ENCODE measurements around the gene AK5.

Gene AK5

DNA sequence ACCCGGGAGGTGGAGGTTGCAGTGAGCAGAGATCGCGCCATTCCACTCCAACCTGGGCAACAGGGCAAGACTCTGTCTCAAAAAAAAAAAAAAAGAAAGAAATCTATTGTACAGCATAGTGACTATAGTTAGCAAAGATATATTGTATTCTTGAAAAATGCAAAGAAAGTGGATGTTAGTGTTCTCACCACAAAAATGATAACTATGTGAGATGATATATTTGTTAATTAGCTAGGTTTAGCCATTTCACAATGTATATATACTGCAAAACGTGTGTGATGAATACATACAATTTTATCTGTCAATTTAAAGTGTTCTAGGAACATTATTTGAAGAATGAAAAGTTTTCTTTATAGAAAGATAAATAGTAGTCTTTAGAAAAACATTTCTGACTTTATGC lies 179.9 kb downstream of the AK5 start:
- H3K4me3 ChIP-seq (replicated peaks; ENCODE audit: low read depth, low read length), result no peak overlapping the region
- DNase-seq (ENCODE audit: low read depth), result no peak
- TF ChIP-seq, protein P1, sequence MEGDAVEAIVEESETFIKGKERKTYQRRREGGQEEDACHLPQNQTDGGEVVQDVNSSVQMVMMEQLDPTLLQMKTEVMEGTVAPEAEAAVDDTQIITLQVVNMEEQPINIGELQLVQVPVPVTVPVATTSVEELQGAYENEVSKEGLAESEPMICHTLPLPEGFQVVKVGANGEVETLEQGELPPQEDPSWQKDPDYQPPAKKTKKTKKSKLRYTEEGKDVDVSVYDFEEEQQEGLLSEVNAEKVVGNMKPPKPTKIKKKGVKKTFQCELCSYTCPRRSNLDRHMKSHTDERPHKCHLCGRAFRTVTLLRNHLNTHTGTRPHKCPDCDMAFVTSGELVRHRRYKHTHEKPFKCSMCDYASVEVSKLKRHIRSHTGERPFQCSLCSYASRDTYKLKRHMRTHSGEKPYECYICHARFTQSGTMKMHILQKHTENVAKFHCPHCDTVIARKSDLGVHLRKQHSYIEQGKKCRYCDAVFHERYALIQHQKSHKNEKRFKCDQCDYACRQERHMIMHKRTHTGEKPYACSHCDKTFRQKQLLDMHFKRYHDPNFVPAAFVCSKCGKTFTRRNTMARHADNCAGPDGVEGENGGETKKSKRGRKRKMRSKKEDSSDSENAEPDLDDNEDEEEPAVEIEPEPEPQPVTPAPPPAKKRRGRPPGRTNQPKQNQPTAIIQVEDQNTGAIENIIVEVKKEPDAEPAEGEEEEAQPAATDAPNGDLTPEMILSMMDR (IDR thresholded peaks at IDR 0.05; ENCODE audit: low read length, missing control alignments), result no peak

DNA sequence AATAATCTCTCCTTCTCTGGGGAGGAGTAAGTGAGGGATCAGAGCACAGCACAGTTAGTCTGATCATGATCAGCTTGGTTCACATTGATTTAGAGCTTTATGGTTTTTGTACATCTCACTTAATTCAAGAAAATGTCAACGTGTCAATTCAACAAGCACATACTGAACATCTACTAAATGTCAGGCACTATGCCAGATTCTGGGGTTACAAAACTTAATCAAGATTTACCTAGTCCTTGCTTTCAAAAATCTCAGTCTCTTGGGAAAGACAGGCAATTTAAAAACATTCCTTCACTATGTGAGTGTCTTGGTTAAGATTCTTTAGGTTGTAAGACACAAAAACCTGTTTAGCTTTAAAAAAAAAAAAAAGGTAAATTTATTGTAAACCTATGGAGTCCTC lies 181.4 kb downstream of the AK5 start:
- TF ChIP-seq, protein P1 (IDR thresholded peaks at IDR 0.05; ENCODE audit: low read length, missing control alignments), result no peak
- no peak for DNase-seq (ENCODE audit: low read depth)
- H3K4me3 ChIP-seq (replicated peaks; ENCODE audit: low read depth, low read length), result no peak overlapping the region

- DNase-seq (ENCODE audit: low read depth), result no peak
- TF ChIP-seq, protein P1 (IDR thresholded peaks at IDR 0.05; ENCODE audit: low read length, missing control alignments), result no peak
- H3K4me3 ChIP-seq (replicated peaks; ENCODE audit: low read depth, low read length), result no peak overlapping the region
Observed at GRCh38 chr1:77465139-77465538, 183.3 kb downstream of the AK5 start.

GRCh38 chr1:77465922-77466321 lies 184.1 kb downstream of the AK5 start:
- DNase-seq (ENCODE audit: low read depth), result no peak
- TF ChIP-seq, protein P1 (IDR thresholded peaks at IDR 0.05; ENCODE audit: low read length, missing control alignments), result no peak
- H3K4me3 ChIP-seq (replicated peaks; ENCODE audit: low read depth, low read length), result no peak overlapping the region

- no peak overlapping the region for H3K4me3 ChIP-seq (replicated peaks; ENCODE audit: low read depth, low read length)
- DNase-seq (ENCODE audit: low read depth), result no peak
- TF ChIP-seq, protein P1 (IDR thresholded peaks at IDR 0.05; ENCODE audit: low read length, missing control alignments), result no peak
Observed at GRCh38 chr1:77467021-77467595, 185.3 kb downstream of the AK5 start.

DNA sequence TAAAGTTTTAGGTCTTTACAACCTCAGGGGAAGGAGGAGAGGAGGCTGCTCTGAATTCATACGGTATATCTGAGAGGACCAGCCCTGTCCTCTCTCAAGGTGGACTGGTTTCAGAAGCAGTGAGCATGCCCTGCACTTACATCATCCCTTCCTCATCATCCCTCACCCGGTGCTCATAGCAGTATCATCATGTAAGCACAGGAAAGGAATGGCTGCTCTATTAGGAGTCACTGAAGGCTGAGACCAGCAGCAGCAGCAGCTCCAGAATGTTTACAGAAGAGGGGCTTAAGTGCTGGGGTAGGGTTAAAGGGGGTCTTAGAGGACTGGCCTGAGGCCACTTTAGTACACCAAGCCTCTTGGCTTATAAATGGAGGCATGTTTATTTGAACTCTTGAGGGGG lies 185.9 kb downstream of the AK5 start:
- TF ChIP-seq, protein P1 (IDR thresholded peaks at IDR 0.05; ENCODE audit: low read length, missing control alignments), result no peak
- H3K4me3 ChIP-seq (replicated peaks; ENCODE audit: low read depth, low read length), result no peak overlapping the region
- DNase-seq (ENCODE audit: low read depth), result no peak

GRCh38 chr1:77468257-77468948 lies 186.6 kb downstream of the AK5 start:
- H3K4me3 ChIP-seq (replicated peaks; ENCODE audit: low read depth, low read length), result no peak overlapping the region
- TF ChIP-seq, protein P1 (IDR thresholded peaks at IDR 0.05; ENCODE audit: low read length, missing control alignments), result no peak
- DNase-seq (ENCODE audit: low read depth), result no peak
